Measurements from ENCODE around the gene DLEC1.
"Not testable (repeated sequence)": the region's sequence is repeated elsewhere in the genome, so short reads cannot be mapped to it uniquely, and the experiment has no call there.

Gene DLEC1

GRCh38 chr3:38085311-38085942 lies 46.4 kb downstream of the DLEC1 start:
- no peak for DNase-seq

GRCh38 chr3:38085943-38086324 lies 46.9 kb downstream of the DLEC1 start:
- DNase-seq: no peak

GRCh38 chr3:38086496-38086895 lies 47.5 kb downstream of the DLEC1 start:
- DNase-seq: no peak

DNA sequence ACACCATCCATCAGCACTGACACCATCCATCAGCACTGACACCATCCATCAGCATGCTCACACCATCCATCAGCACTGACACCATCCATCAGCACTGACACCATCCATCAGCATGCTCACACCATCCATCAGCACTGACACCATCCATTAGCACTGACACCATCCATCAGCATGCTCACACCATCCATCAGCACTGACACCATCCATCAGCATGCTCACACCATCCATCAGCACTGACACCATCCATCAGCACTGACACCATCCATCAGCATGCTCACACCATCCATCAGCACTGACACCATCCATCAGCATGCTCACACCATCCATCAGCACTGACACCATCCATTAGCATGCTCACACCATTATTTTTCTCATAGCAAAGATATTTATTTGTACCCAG lies 48.3 kb downstream of the DLEC1 start:
- not testable (repeated sequence) for DNase-seq

DNA sequence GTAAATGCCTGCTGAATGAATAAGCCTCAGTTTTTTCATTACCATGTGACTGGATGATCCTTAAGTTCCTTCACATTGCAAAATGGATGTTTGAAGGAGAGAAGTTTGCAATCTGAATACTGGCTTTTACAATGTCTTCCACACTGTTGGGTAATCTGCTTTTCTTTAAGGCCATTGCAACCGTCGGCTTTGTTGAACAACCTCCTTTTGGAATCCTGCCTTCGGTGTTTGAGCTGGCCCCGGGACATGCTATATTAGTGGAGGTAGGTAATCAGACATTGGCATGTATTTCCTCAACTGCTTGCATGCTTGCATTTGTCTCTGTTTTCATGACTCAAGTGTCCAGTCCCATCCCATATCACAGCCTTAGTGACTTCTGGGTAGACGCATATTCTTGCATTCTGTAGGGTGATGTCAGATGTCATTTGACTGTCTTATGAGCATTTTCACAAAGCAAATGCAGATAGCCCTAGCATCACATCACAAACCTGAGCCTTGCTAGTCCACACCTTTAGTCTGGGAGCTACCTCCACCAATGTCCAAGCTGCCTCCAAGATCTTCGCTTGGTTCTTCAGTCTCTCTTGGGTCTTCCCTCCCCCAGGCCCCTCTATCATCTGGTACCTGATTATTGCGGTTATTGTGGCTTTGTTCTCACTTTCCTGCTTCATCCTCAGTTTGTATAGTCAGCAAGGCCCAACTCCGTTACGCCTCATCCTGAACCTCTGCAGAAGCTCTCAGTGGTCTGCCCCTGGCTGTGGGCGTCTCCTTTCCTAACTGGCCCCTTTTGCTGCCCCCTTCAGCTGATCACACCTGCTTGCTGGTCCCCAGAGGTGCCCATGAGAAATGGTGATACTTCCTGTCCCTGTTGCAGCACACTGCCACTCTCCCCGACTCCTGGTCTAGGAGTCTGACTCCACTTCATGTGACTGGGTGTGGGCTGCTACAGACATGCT lies 49.4 kb downstream of the DLEC1 start:
- DNase-seq: no peak

DNA sequence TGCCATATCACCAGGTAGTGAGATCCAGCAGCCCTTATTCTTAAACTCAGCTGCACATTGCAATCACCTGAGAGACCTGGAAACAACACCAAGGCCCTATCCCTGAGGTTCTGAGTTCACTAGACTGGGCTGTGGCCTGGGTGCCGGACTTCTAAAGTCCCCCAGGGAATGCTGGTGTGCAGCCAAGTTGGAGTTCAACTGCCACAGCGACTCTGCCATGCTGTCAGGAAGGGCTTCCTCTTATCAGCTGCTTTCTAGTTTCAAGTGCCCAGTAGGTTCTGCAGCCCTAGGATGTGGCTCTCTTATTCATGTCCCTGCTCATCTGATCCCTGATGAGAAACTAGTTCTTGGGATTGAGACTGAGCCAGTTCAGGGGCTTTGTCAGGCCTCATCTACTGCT lies 50.2 kb downstream of the DLEC1 start:
- no peak for DNase-seq

- no peak for DNase-seq
These were observed 51.4 kb downstream of the DLEC1 start for GRCh38 chr3:38090453-38090852.

- DNase-seq: no peak
These were observed 56.0 kb downstream of the DLEC1 start for GRCh38 chr3:38094999-38095398.

GRCh38 chr3:38095669-38096483 lies 56.9 kb downstream of the DLEC1 start:
- no peak for DNase-seq

DNA sequence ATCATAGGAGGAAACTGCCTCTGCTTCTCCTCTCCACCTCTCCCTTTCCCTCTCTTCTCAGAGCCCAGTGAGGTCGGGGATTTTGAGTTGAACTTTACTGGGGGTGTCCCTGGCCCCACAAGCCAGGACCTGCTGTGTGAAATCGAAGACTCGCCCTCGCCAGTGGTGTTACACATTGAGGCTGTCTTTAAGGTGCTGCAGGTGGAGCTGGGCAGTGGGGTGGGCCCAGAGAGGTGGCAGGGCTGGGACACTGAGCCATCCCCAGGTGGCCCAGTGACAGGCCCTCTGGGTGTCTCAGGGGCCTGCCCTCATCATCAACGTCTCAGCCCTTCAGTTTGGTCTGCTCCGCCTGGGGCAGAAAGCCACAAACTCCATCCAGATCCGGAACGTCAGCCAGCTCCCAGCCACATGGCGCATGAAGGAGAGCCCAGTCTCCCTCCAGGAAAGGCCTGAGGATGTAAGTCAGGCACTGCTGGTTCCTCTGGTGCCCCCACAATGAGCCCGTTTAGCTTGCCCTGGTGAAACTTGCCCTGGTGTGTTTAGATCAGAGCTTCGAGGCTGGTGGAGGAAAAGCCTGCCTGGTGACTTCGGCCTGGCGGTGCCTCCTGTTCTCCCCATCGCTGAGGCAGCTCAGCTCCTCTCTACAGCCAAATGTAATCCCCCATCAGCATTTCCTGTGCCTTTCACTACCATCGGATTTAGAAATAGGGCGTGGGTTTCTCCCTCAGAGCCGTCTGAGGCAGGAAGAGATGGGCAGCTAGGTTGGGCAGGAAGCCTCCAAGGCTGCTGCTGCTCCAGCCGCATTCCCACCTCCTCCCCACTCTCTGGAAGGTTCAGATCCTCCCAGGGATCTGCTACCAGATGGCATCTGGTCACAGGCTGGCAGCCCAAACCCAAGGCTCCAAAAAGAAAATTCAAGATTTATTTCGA lies 58.7 kb downstream of the DLEC1 start:
- no peak for DNase-seq

DNA sequence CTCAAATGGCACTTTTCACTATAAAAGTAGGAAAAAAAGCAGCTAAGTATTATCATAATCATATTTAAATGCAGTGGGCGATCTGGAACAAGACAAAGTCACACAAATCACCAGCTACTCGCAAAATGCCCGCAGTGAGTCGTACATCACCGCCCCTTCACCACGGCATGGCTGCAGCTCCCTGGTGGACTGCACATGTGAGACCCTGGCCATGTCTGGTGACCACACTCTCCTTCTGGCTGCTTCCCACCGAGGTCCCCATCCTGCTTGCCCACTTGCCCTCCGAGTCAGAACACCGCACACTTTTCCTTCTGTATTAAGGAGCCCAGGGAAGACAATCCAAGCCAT lies 59.3 kb downstream of the DLEC1 start:
- DNase-seq: no peak

DNA sequence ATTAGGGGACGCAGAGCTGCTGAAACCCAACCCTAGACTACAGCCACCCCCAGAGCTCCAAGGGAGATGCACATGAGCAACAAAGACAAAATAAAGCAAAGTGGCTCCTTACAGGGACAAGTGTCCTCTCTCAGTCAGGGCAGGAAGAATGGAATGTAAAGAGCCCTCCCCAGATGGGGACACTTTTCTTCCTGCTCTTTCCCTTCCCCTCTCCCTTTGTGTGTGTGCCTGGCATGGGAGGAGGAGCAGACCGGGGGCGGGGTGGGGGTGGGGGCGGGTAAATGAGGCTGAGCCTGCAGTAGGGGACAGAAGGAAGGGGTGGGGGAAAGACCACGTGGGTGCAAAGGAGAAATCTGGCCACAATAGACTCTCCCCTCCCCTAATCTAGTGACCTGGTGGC lies 60.5 kb downstream of the DLEC1 start:
- DNase-seq: no peak

- no peak for DNase-seq
These were observed 61.5 kb downstream of the DLEC1 start for GRCh38 chr3:38100498-38100897.

GRCh38 chr3:38101811-38102443 lies 62.9 kb downstream of the DLEC1 start:
- no peak for DNase-seq

DNA sequence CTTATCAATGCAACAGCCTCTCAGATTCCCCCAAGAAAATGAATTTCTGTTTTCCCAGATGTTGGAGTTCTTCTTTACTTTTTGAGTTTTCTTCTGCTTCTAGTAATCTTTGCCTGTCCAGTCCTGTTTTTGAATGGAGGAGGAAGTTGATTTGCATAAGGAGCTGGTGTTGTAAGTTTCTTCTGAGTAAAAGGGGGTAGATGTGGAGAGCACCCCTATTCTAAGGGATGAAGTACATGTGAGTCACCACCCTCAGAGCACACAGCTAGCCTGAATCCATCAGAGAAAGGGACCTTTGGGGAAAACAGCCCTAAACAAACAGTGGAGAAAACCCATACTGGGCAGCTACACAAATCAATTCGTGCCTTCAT lies 63.4 kb downstream of the DLEC1 start:
- DNase-seq: peak; percentile 27

DNA sequence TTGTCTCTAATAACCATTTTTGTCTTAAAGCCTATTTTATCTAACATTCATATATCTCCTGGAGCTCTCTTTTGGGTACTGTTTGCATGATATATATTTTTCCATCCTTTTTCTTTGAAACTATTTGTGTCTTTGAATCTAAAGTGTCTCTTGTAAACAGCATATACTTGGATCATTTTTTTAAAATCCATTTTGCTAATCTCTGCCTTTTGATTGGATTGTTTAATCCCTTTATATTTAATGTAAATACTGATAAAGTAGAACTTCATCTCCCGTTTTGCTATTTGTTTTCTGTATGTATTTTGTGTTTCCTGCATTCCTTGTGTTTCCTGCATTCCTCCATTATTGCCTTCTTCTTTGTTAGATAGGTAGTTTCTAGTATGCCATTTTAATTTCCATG lies 66.5 kb downstream of the DLEC1 start:
- DNase-seq: no peak

DNA sequence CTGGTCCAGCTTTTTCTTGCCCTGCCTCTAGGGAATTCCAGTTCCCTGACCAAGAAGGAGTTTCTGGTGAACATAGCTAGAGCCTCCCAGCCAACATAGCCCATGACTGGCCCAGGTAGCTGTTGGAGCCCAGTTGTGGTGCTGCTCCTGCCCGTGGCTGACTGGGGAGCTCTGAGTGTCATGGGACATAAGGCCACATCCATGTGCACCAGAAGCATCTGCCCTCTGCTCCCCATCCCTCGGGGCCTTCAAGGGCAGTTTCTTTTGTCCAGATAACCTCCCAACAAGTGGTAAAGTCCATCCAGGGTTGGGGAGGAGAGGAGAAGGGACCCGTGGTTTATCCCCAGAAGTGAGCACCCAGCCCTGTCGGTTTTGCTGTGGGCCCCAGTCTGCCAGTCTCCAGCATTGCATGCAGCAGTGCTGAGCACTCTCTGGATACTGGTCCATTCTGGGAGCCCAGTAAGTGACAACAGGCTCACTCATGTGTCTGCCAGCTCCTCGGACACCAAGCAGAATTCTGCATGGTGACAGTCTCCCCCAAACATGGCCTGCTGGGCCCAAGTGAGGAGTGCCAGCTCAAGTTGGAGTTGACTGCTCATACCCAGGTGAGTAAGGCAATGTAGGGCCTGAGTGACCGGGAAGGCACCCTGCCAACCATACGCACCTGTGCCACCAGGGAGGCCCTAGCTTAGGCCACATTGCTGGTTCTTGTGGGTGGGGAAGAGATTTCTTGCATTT lies 69.1 kb downstream of the DLEC1 start:
- DNase-seq: no peak

- peak; percentile 64 for DNase-seq
These were observed 69.9 kb downstream of the DLEC1 start for GRCh38 chr3:38108649-38109579.

GRCh38 chr3:38109580-38110313 lies 70.7 kb downstream of the DLEC1 start:
- DNase-seq: no peak

Data from MV-4-11 (cell line).